Measurements from ENCODE around the gene GHR. TPM values are rescaled to one million over a fixed set of nuclear protein-coding genes. Genes with fewer than 3 reads are reported as not detected.

GHR gene
- total and polyA plus RNA-seq, 2 of the 8 experiments (the other 6 are each of a cell fraction or from before 2014, with no cell fraction given) = 0.15 to 0.19 TPM

DNA sequence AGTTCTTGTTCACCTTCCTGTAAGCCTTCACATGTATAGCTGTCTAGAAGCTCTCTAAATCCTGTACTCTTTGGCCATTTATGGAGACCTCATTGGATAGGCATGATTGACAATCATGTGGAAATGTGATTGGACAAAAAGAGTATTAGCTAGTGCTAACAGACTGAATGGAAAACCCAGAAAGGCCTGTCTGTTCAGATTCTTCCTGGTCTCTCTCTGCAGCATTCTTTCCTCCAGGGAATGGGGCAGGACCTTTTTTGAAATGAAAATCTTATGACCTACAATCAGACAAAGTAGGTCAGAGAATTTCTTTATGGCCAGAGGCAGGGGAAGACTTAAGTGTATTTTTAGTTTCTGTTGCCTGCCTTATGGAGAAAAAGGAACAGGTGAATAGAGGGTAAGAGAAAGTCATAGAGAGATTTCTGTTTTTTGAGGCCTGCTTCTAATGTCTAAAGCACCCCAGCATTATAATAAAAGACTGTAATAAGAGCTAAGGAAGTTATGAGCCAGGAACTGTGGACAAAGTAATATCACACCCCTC, 181.0 kb downstream of the GHR start:
- Histone ChIP-seq H3K9ac (replicated peaks in 1 of 4; ENCODE audit: extremely low read depth in 1 of 4, low read depth in 3 of 4, low read length in 3 of 4) (no peak overlapping the region), H3K23ac (ENCODE audit: insufficient read length) (no peak overlapping the region), H3K27me3 (replicated peaks in 1 of 4; ENCODE audit: control insufficient read depth in 3 of 4, extremely low read depth in 1 of 4, insufficient read depth in 3 of 4, low read length in 3 of 4) (no peaks in the 10 kb centered on the region), H4K20me1 (replicated peaks in 1 of 2; ENCODE audit: control insufficient read depth in 1 of 2, insufficient read depth in 2 of 2, low read length in 2 of 2) (no peaks in the 10 kb centered on the region), H2AK5ac (ENCODE audit: low read depth, low read length) (no peak overlapping the region), H3K4me1 (replicated peaks in 1 of 4; ENCODE audit: control insufficient read depth in 3 of 4, insufficient read depth in 4 of 4, low read length in 3 of 4) (no peaks in the 10 kb centered on the region), H2BK12ac (ENCODE audit: low read depth, low read length) (no peak overlapping the region), H4K91ac (replicated peaks; ENCODE audit: insufficient read length, low read length) (no peak overlapping the region), H3K27ac (ENCODE audit: low read depth, low read length) (no peak overlapping the region), H3K79me2 (ENCODE audit: control insufficient read depth in 1 of 2, insufficient read depth in 2 of 2, low read length in 2 of 2) (no peaks in the 10 kb centered on the region), H3K9me3 (ENCODE audit: insufficient read depth in 2 of 2, low read depth in 1 of 2, low read length in 1 of 2) (no peaks in the 10 kb centered on the region), H2BK20ac (ENCODE audit: low read length) (no peak overlapping the region), H4K5ac (ENCODE audit: insufficient read length, low read depth, low read length) (no peak overlapping the region), H3K18ac (ENCODE audit: extremely low read depth, low read length) (no peak overlapping the region), H2BK120ac (replicated peaks; ENCODE audit: low read depth, low read length) (no peak overlapping the region), H3K36me3 (ENCODE audit: control insufficient read depth in 2 of 4, insufficient read depth in 4 of 4, low read length in 3 of 4) (no peaks in the 10 kb centered on the region), H2BK15ac (ENCODE audit: low read length) (no peak overlapping the region), H3K56ac (replicated peaks; ENCODE audit: insufficient read length, low read depth, low read length) (no peak overlapping the region), H3K79me1 (ENCODE audit: low read depth, low read length) (no peaks in the 10 kb centered on the region), H3K23me2 (ENCODE audit: low read depth, low read length) (no peaks in the 10 kb centered on the region), H2BK5ac (ENCODE audit: low read depth, low read length) (no peak overlapping the region), H3K14ac (ENCODE audit: insufficient read length) (no peak overlapping the region), H3K4ac (replicated peaks; ENCODE audit: insufficient read length, low read depth, low read length) (no peak overlapping the region), H3K4me3 (ENCODE audit: extremely low read depth in 1 of 4, insufficient read depth in 2 of 4, low read depth in 3 of 4, low read length in 4 of 4) (no peak overlapping the region), H2AFZ (ENCODE audit: low read length) (no peak overlapping the region), H3K4me2 (ENCODE audit: insufficient read depth in 1 of 2, low read depth in 2 of 2, low read length in 2 of 2) (no peak overlapping the region), H4K8ac (ENCODE audit: extremely low read depth, insufficient read depth, low read length) (no peak overlapping the region)
- POLR2A ChIA-PET (ENCODE audit: partially characterized antibody) = no interaction called here
- DNase-seq (ENCODE audit: low read depth in 1 of 2, low spot score in 2 of 2) (no peak), FAIRE-seq (no peak)
- CTCF ChIA-PET (ENCODE audit: partially characterized antibody) = interaction anchor here (0.6 kb wide), 1 partner anchor 874 kb away, joined by 5 read pairs; no protein-coding TSS in a partner anchor
- TF ChIP-seq E2F6 (IDR thresholded peaks at IDR 0.05) (no peak), GTF2F1 (IDR thresholded peaks at IDR 0.05; ENCODE audit: borderline replicate concordance, low read depth, low read length) (no peak), MAX (IDR thresholded peaks at IDR 0.05) (no peak), EZH2 (IDR thresholded peaks at IDR 0.05; ENCODE audit: low read depth, low read length, severe bottlenecking) (no peak), CTBP2 (IDR thresholded peaks at IDR 0.05; ENCODE audit: borderline replicate concordance, insufficient read depth, insufficient read length, low read length) (no peak), CBX8 (IDR thresholded peaks at IDR 0.05; ENCODE audit: borderline replicate concordance, low read depth, low read length) (no peak)

All from H1 (cell line).